PC-9 (cell line): ENCODE data around the gene MAPRE3. TPM values are rescaled to one million over a fixed set of nuclear protein-coding genes. Genes with fewer than 3 reads are reported as not detected.

Experiments used
- BruUV-seq: library from RNA; stranded (reverse); fragments of 400-500 nt; replicated peaks from 2 replicates; lab custom pipeline; 2021; lab: Mats Ljungman, UMichigan
- CTCF ChIA-PET: fragments of 300-600 bp; sonication (Branson Sonifier 250); formaldehyde crosslinking; loops from one replicate; lab custom pipeline; 2022; ENCODE audit warnings: antibody characterized with exemption; lab: Charles Lee
- POLR2A ChIA-PET: fragments of 300-600 bp; sonication (Branson Sonifier 250); formaldehyde crosslinking; loops from one replicate; lab custom pipeline; 2022; ENCODE audit warnings: antibody characterized with exemption; ENCODE audit not compliant: unreplicated experiment; lab: Charles Lee
- DNase-seq, 2 experiments: peaks; one replicate each; pipeline versions ENCODE4 v3.0.0 to v3.0.0-alpha.2; 2015 to 2022; ENCODE audit warnings: mixed read lengths in 1 of 2
- H2AFZ ChIP-seq: fragments of 200-600 bp; sonication (generic); 2 replicates; pipeline ENCODE4 v1.8.1; 2017; ENCODE audit warnings: antibody characterized with exemption
- H3F3A ChIP-seq: fragments of 200-600 bp; sonication (generic); 2 replicates; pipeline ENCODE4 v1.8.1; 2017; ENCODE audit warnings: antibody characterized with exemption, mild to moderate bottlenecking, low read depth; ENCODE audit not compliant: insufficient read depth
- H3K27ac ChIP-seq: fragments of 200-600 bp; sonication (generic); 2 replicates; pipeline ENCODE4 v1.6.1; 2016; ENCODE audit warnings: mixed run types
- H3K27me3 ChIP-seq: fragments of 200-600 bp; sonication (generic); 2 replicates; pipeline ENCODE4 v1.6.1; 2016; ENCODE audit warnings: low read depth, mixed run types; ENCODE audit not compliant: insufficient read depth
- H3K36me3 ChIP-seq: fragments of 200-600 bp; sonication (generic); 2 replicates; pipeline ENCODE4 v1.6.1; 2016; ENCODE audit warnings: low read depth, mixed run types
- H3K4me1 ChIP-seq: fragments of 200-600 bp; sonication (generic); replicated peaks from 2 replicates; pipeline ENCODE4 v1.6.1; 2016; ENCODE audit warnings: mixed run types; ENCODE audit not compliant: insufficient read depth
- H3K4me2 ChIP-seq: fragments of 200-600 bp; sonication (generic); 2 replicates; pipeline ENCODE4 v1.6.1; 2017; ENCODE audit warnings: mixed run types
- H3K4me3 ChIP-seq: fragments of 200-600 bp; sonication (generic); 2 replicates; pipeline ENCODE4 v1.6.1; 2016; ENCODE audit warnings: mixed run types
- H3K79me2 ChIP-seq: fragments of 200-600 bp; sonication (generic); 2 replicates; pipeline ENCODE4 v1.6.1; 2017; ENCODE audit warnings: low read depth, mixed run types
- H3K9me2 ChIP-seq: fragments of 200-600 bp; sonication (generic); 2 replicates; pipeline ENCODE4 v1.8.1; 2017; ENCODE audit warnings: mild to moderate bottlenecking; ENCODE audit not compliant: insufficient read depth
- H3K9me3 ChIP-seq: fragments of 200-600 bp; sonication (generic); 2 replicates; pipeline ENCODE4 v1.8.1; 2016; ENCODE audit warnings: low read depth; ENCODE audit not compliant: insufficient read depth
- H4K20me1 ChIP-seq: fragments of 200-600 bp; sonication (generic); 2 replicates; pipeline ENCODE4 v1.8.1; 2017; ENCODE audit not compliant: insufficient read depth
- EZH2 ChIP-seq: fragments of 200-600 bp; sonication (generic); IDR thresholded peaks from 2 replicates; pipeline ENCODE4 v1.8.0; 2017; ENCODE audit warnings: antibody characterized with exemption, low read depth
- intact Hi-C: fragments of 100-400 bp; cut with micrococcal nuclease; formaldehyde crosslinking; loops from one replicate; pipeline ENCODE4 v1.10.0; 2022; ENCODE audit not compliant: unreplicated experiment
- total RNA-seq: library from RNA; stranded (reverse); gene quantifications from 2 replicates; pipeline ENCODE4 v1.2.3, GENCODE V29; 2021
- TF ChIP-seq, protein P1 (sequence below): fragments of 200-600 bp; sonication (generic); conservative IDR thresholded peaks from 2 replicates; pipeline ENCODE4 v1.6.1; 2017; ENCODE audit warnings: mixed run types, antibody characterized with exemption, mild to moderate bottlenecking, moderate library complexity

MAPRE3 gene
- total RNA-seq, 1 experiment from 2014 or later, result 25.2 TPM

DNA sequence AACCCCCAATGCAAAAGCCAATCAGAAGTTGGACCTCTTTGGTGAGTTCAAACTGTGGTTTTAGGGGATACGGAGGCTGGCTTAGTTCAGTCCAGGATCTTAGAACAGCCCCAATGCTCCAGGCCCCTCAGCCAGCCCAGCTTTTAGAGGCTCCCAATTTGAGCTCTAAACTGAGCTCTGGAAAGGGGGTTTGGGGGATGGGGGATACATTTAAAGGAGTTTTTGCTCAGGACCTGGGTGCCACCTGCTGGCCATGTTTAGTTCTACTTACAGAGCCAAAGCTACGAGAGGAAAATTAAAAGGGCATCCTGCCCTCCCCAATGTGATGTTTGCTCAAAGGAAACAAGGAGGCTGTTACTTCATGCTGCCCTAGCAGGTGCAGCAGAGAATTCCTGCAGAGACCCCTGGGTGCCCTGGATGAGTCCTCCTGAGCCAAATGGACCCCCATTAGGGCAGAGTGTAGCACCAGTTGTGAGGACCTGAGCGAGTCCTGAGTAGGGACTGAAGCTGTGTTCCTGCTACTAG lies 46.4 kb downstream of the MAPRE3 start:
- peak overlapping the region; percentile 85; the same call in 1 of the 2 replicates for H3K27ac ChIP-seq
- H2AFZ ChIP-seq, result no peak overlapping the region
- H3K4me3 ChIP-seq, result no peak overlapping the region
- peaks cover 32% of the 10 kb centered on the region for H3F3A ChIP-seq
- H3K36me3 ChIP-seq, result no peaks in the 10 kb centered on the region
- H3K4me2 ChIP-seq, result 0 out of 2 replicates have a peak overlapping the region, but pooled peaks have one; percentile 11
- H3K9me3 ChIP-seq, result no peaks in the 10 kb centered on the region
- CTCF ChIA-PET, result interaction anchor here (0.5 to 2.3 kb wide), 17 partner anchors 18 to 699 kb away, joined by 3 to 43 read pairs (median 4); no protein-coding TSS in a partner anchor
- H3K27me3 ChIP-seq, result no peaks in the 10 kb centered on the region
- H3K79me2 ChIP-seq, result peaks cover 7% of the 10 kb centered on the region; the same call in 1 of the 2 replicates
- peak; percentile 53 to 56 for DNase-seq
- TF ChIP-seq EZH2, result no peak
- TF ChIP-seq, protein P1, sequence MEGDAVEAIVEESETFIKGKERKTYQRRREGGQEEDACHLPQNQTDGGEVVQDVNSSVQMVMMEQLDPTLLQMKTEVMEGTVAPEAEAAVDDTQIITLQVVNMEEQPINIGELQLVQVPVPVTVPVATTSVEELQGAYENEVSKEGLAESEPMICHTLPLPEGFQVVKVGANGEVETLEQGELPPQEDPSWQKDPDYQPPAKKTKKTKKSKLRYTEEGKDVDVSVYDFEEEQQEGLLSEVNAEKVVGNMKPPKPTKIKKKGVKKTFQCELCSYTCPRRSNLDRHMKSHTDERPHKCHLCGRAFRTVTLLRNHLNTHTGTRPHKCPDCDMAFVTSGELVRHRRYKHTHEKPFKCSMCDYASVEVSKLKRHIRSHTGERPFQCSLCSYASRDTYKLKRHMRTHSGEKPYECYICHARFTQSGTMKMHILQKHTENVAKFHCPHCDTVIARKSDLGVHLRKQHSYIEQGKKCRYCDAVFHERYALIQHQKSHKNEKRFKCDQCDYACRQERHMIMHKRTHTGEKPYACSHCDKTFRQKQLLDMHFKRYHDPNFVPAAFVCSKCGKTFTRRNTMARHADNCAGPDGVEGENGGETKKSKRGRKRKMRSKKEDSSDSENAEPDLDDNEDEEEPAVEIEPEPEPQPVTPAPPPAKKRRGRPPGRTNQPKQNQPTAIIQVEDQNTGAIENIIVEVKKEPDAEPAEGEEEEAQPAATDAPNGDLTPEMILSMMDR, result peak; percentile 95
- H3K9me2 ChIP-seq, result no peaks in the 10 kb centered on the region
- peaks cover 61% of the 10 kb centered on the region for H3K4me1 ChIP-seq
- no TSS peak for BruUV-seq
- intact Hi-C loops, result loop anchor here (1.0 to 10.0 kb wide), 3 partner anchors 56 to 262 kb away; no protein-coding TSS in a partner anchor
- POLR2A ChIA-PET, result interaction anchor here (0.6 kb wide), 2 partner anchors 67 to 303 kb away, joined by 11 to 20 read pairs; no protein-coding TSS in a partner anchor
- H4K20me1 ChIP-seq, result no peaks in the 10 kb centered on the region

GRCh38 chr2:27018142-27018541 lies 47.7 kb downstream of the MAPRE3 start:
- peaks cover 61% of the 10 kb centered on the region for H3K4me1 ChIP-seq
- no peak overlapping the region for H3K4me3 ChIP-seq
- CTCF ChIA-PET, result no interaction called here
- 0 out of 2 replicates have a peak, but pooled peaks cover 5% of the 10 kb centered on the region for H3K36me3 ChIP-seq
- H3K27ac ChIP-seq, result no peak overlapping the region
- BruUV-seq, result no TSS peak
- TF ChIP-seq EZH2, result no peak
- TF ChIP-seq, protein P1, result no peak
- no peaks in the 10 kb centered on the region for H4K20me1 ChIP-seq
- H3K9me2 ChIP-seq, result no peaks in the 10 kb centered on the region
- H3K9me3 ChIP-seq, result no peaks in the 10 kb centered on the region
- intact Hi-C loops, result loop anchor here (10.0 kb wide), 1 partner anchor 263 kb away; no protein-coding TSS in a partner anchor
- peaks cover 41% of the 10 kb centered on the region for H3F3A ChIP-seq
- no peaks in the 10 kb centered on the region for H3K27me3 ChIP-seq
- no peak overlapping the region for H2AFZ ChIP-seq
- peaks cover 7% of the 10 kb centered on the region; the same call in 1 of the 2 replicates for H3K79me2 ChIP-seq
- DNase-seq, result no peak
- H3K4me2 ChIP-seq, result no peak overlapping the region
- POLR2A ChIA-PET, result no interaction called here

DNA sequence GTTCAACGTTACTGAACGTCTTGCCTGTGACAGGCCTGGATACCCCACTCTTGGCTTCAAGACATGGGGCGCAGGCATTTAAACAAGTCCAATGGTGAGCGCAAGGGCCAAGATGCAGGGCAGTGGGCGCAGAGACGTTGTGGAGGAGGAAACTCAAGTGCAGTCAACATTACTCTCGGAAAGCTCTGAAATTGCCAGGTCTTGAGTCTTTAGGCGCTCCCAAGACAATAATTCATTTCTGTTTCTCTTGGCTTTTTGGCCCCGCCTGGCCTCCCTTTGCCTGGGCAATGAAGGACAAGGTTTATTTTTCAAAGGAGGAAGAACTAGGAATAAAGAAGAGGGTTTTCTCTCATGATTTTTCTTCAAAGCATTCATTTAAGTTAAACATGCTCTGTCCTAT lies 49.0 kb downstream of the MAPRE3 start:
- Histone ChIP-seq H3K27ac (peak overlapping the region; percentile 80), H3K27me3 (no peaks in the 10 kb centered on the region), H3K79me2 (peaks cover 7% of the 10 kb centered on the region; the same call in 1 of the 2 replicates), H3K9me2 (no peaks in the 10 kb centered on the region), H3K4me2 (peak overlapping the region; percentile 61), H3K36me3 (0 out of 2 replicates have a peak, but pooled peaks cover 5% of the 10 kb centered on the region), H3F3A (peaks cover 41% of the 10 kb centered on the region), H4K20me1 (no peaks in the 10 kb centered on the region), H2AFZ (no peak overlapping the region), H3K4me1 (peaks cover 60% of the 10 kb centered on the region), H3K9me3 (no peaks in the 10 kb centered on the region), H3K4me3 (no peak overlapping the region)
- POLR2A ChIA-PET, result interaction anchor here (0.6 kb wide), 1 partner anchor 15 kb away, joined by 27 read pairs; no protein-coding TSS in a partner anchor
- CTCF ChIA-PET, result interaction anchor here (0.5 to 0.7 kb wide), 2 partner anchors 58 to 259 kb away, joined by 4 to 5 read pairs; no protein-coding TSS in a partner anchor
- DNase-seq, result no peak
- intact Hi-C loops, result loop anchor here (10.0 kb wide), 1 partner anchor 265 kb away; no protein-coding TSS in a partner anchor
- no TSS peak for BruUV-seq
- TF ChIP-seq, protein P1, result no peak
- no peak for TF ChIP-seq EZH2
